ENCODE measurements around the gene SRSF7. TPM values are rescaled to one million over a fixed set of nuclear protein-coding genes. Genes with fewer than 3 reads are reported as not detected.

Gene SRSF7
- total and polyA plus RNA-seq, 9 of the 15 experiments (the other 6 are each of a cell fraction or from before 2014, with no cell fraction given), result 219 to 726 (median 375) TPM

- no peak for TF ChIP-seq ZNF584 (CRISPR knock-in tag; IDR thresholded peaks at IDR 0.05; ENCODE audit: low read depth)
- TF ChIP-seq, protein P1, sequence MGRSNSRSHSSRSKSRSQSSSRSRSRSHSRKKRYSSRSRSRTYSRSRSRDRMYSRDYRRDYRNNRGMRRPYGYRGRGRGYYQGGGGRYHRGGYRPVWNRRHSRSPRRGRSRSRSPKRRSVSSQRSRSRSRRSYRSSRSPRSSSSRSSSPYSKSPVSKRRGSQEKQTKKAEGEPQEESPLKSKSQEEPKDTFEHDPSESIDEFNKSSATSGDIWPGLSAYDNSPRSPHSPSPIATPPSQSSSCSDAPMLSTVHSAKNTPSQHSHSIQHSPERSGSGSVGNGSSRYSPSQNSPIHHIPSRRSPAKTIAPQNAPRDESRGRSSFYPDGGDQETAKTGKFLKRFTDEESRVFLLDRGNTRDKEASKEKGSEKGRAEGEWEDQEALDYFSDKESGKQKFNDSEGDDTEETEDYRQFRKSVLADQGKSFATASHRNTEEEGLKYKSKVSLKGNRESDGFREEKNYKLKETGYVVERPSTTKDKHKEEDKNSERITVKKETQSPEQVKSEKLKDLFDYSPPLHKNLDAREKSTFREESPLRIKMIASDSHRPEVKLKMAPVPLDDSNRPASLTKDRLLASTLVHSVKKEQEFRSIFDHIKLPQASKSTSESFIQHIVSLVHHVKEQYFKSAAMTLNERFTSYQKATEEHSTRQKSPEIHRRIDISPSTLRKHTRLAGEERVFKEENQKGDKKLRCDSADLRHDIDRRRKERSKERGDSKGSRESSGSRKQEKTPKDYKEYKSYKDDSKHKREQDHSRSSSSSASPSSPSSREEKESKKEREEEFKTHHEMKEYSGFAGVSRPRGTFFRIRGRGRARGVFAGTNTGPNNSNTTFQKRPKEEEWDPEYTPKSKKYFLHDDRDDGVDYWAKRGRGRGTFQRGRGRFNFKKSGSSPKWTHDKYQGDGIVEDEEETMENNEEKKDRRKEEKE (IDR thresholded peaks at IDR 0.05; ENCODE audit: borderline replicate concordance in 1 of 2, control insufficient read depth in 1 of 2, low read depth in 2 of 2, low read length in 1 of 2), result peak in 1 of 2 experiments; percentile 59; a peak in 2 of 4 replicates
- no peak for TF ChIP-seq BMI1 (IDR thresholded peaks at IDR 0.05; ENCODE audit: low read length)
- no peak for TF ChIP-seq NCOA6 (IDR thresholded peaks at IDR 0.05)
- TF ChIP-seq CUX1 (CRISPR knock-in tag; IDR thresholded peaks at IDR 0.05), result no peak
- TF ChIP-seq PKNOX1 (IDR thresholded peaks at IDR 0.05), result no peak
- no peak for TF ChIP-seq STAT5A (IDR thresholded peaks at IDR 0.05; ENCODE audit: borderline replicate concordance, low read length)
- no peak for TF ChIP-seq HCFC1 (IDR thresholded peaks at IDR 0.05; ENCODE audit: low read depth, low read length)
- TF ChIP-seq ZNF696 (CRISPR knock-in tag; conservative IDR thresholded peaks at IDR 0.05), result no peak
- TF ChIP-seq, protein P2, sequence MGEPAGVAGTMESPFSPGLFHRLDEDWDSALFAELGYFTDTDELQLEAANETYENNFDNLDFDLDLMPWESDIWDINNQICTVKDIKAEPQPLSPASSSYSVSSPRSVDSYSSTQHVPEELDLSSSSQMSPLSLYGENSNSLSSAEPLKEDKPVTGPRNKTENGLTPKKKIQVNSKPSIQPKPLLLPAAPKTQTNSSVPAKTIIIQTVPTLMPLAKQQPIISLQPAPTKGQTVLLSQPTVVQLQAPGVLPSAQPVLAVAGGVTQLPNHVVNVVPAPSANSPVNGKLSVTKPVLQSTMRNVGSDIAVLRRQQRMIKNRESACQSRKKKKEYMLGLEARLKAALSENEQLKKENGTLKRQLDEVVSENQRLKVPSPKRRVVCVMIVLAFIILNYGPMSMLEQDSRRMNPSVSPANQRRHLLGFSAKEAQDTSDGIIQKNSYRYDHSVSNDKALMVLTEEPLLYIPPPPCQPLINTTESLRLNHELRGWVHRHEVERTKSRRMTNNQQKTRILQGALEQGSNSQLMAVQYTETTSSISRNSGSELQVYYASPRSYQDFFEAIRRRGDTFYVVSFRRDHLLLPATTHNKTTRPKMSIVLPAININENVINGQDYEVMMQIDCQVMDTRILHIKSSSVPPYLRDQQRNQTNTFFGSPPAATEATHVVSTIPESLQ (CRISPR knock-in tag; IDR thresholded peaks at IDR 0.05), result no peak
- no peak for TF ChIP-seq RBBP5 (IDR thresholded peaks at IDR 0.05; ENCODE audit: borderline replicate concordance, insufficient read depth, low read length, poor library complexity, severe bottlenecking)
- no peak for TF ChIP-seq PHF21A (IDR thresholded peaks at IDR 0.05; ENCODE audit: borderline replicate concordance, low read depth)
- no peak for TF ChIP-seq MBD1 (CRISPR knock-in tag; IDR thresholded peaks at IDR 0.05)
These were observed 8.2 kb downstream of the SRSF7 start (continued) for GRCh38 chr2:38742797-38743559.

Data from K562 (cell line).